WTC11 (cell line): ENCODE results near the gene RBMS1. TPM values are rescaled to one million over a fixed set of nuclear protein-coding genes. Genes with fewer than 3 reads are reported as not detected.

ENCODE experiments used
- ATAC-seq: fragments of 200-7000 bp; cut with Tn5 transposase; 2 replicates; pipeline ENCODE4 v1.10.0; 2021; ENCODE audit warnings: mild to moderate bottlenecking, moderate library complexity
- CTCF ChIA-PET: fragments of 300-600 bp; sonication (Branson Sonifier 250); formaldehyde crosslinking; loops from one replicate; lab custom pipeline; 2021; ENCODE audit warnings: antibody characterized with exemption; lab: Charles Lee
- POLR2A ChIA-PET: fragments of 350-600 bp; sonication (Branson Sonifier 250); formaldehyde crosslinking; loops from one replicate; lab custom pipeline; 2021; ENCODE audit warnings: antibody characterized with exemption; lab: Charles Lee
- DNase-seq: peaks from one replicate; pipeline ENCODE4 v3.0.0; 2021; ENCODE audit warnings: low spot score
- H3K27ac Mint-ChIP-seq: 2 replicates; pipeline ENCODE4 v1.8.0; 2021; ENCODE audit warnings: mixed read lengths
- H3K27me3 Mint-ChIP-seq: 2 replicates; pipeline ENCODE4 v1.8.0; 2021; ENCODE audit warnings: low read depth, mild to moderate bottlenecking, moderate library complexity, mixed read lengths
- H3K36me3 Mint-ChIP-seq: 2 replicates; pipeline ENCODE4 v1.8.0; 2021; ENCODE audit warnings: mixed read lengths
- H3K4me1 Mint-ChIP-seq: 2 replicates; pipeline ENCODE4 v1.8.0; 2022; ENCODE audit warnings: mixed read lengths
- H3K4me3 Mint-ChIP-seq: 2 replicates; pipeline ENCODE4 v1.8.0; 2021; ENCODE audit warnings: mild to moderate bottlenecking, moderate library complexity, mixed read lengths
- H3K9me3 Mint-ChIP-seq: 2 replicates; pipeline ENCODE4 v1.8.0; 2021; ENCODE audit warnings: mixed read lengths
- AFF4 ChIP-seq: sonication (generic); formaldehyde crosslinking; IDR thresholded peaks from 2 replicates; pipeline ENCODE4 v1.8.1; 2023; ENCODE audit warnings: mild to moderate bottlenecking, missing genetic modification reagents, borderline replicate concordance
- ATF2 ChIP-seq: sonication (generic); formaldehyde crosslinking; IDR thresholded peaks from 2 replicates; pipeline ENCODE4 v1.8.1; 2022; ENCODE audit warnings: low read depth, missing genetic modification reagents, borderline replicate concordance
- E2F4 ChIP-seq: sonication (generic); formaldehyde crosslinking; IDR thresholded peaks from 2 replicates; pipeline ENCODE4 v1.8.1; 2022; ENCODE audit warnings: low read depth, mild to moderate bottlenecking, moderate library complexity, missing genetic modification reagents, borderline replicate concordance
- ELF4 ChIP-seq: sonication (generic); formaldehyde crosslinking; IDR thresholded peaks from 2 replicates; pipeline ENCODE4 v1.8.1; 2022; ENCODE audit warnings: low read depth, mild to moderate bottlenecking, moderate library complexity, missing genetic modification reagents
- HMGA2 ChIP-seq: fragments of 250-450 bp; sonication (Bioruptor Pico); IDR thresholded peaks from 2 replicates; pipeline ENCODE4 v1.4.0; 2021; ENCODE audit warnings: mild to moderate bottlenecking, moderate library complexity
- IRF2 ChIP-seq: sonication (generic); formaldehyde crosslinking; IDR thresholded peaks from 2 replicates; pipeline ENCODE4 v1.8.0; 2022; ENCODE audit warnings: low read depth, missing genetic modification reagents, borderline replicate concordance
- NFYB ChIP-seq: sonication (generic); formaldehyde crosslinking; conservative IDR thresholded peaks from 2 replicates; pipeline ENCODE4 v1.8.0; 2022; ENCODE audit warnings: low read depth, missing genetic modification reagents
- PRDM15 ChIP-seq: sonication (generic); formaldehyde crosslinking; IDR thresholded peaks from 2 replicates; pipeline ENCODE4 v1.8.0; 2022; ENCODE audit warnings: missing genetic modification reagents
- TP53 ChIP-seq: sonication (generic); formaldehyde crosslinking; IDR thresholded peaks from 2 replicates; pipeline ENCODE4 v1.8.1; 2023; ENCODE audit warnings: mild to moderate bottlenecking, missing genetic modification reagents
- total RNA-seq: library from RNA; stranded (reverse); gene quantifications from 3 replicates; pipeline ENCODE4 v1.2.3, GENCODE V29; 2021
- TF ChIP-seq, protein P1 (sequence below): sonication (generic); formaldehyde crosslinking; IDR thresholded peaks from 2 replicates; pipeline ENCODE4 v1.8.0; 2023; ENCODE audit warnings: mild to moderate bottlenecking, missing genetic modification reagents
- TF ChIP-seq, protein P2 (sequence below): fragments of 250-450 bp; sonication (Bioruptor Pico); IDR thresholded peaks from 2 replicates; pipeline ENCODE4 v1.9.0; 2021; ENCODE audit warnings: mild to moderate bottlenecking

Gene RBMS1
- total RNA-seq, 1 experiment from 2014 or later = 56.3 TPM

DNA sequence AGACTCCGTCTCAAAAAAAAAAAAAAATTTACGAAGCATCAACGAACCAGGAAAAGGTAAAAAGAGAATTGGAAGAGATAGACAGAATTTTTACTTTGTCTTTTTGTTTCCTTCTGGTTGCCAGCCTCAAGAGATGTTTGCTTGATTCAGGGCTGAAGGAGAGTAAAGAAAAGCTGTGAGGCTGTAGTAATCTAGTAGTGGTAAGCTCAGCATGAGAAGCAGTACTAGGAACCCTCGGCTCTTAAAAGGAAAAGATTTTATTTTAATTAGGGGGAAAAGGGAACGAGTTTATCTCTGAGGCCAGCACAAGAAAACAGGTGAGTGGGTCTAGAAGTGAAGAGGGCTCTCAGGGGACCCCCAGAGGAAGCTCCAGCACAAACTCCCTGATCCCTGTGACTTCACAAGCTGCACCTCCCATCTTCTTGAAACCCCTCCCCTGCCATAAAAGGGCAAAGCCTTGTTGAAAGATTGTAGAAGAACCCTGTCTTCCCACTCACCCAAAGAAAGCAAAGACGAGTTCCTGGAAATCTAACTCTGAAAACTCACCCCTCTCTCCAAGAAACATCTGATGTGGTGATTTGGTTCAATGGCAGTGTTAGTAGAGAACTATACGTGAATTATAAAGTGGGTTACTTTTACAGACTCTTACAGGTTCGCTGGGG is 8.6 kb downstream of the RBMS1 start:
- CTCF ChIA-PET = interaction anchor here (0.6 to 1.2 kb wide), 4 partner anchors 19 to 485 kb away, joined by 3 read pairs; no protein-coding TSS in a partner anchor
- no peaks in the 10 kb centered on the region for H3K36me3 Mint-ChIP-seq
- no peak for TF ChIP-seq E2F4 (CRISPR knock-in tag)
- no peak for TF ChIP-seq PRDM15 (CRISPR knock-in tag)
- no peak for TF ChIP-seq IRF2 (CRISPR knock-in tag)
- TF ChIP-seq ELF4 = no peak
- TF ChIP-seq, protein P1, sequence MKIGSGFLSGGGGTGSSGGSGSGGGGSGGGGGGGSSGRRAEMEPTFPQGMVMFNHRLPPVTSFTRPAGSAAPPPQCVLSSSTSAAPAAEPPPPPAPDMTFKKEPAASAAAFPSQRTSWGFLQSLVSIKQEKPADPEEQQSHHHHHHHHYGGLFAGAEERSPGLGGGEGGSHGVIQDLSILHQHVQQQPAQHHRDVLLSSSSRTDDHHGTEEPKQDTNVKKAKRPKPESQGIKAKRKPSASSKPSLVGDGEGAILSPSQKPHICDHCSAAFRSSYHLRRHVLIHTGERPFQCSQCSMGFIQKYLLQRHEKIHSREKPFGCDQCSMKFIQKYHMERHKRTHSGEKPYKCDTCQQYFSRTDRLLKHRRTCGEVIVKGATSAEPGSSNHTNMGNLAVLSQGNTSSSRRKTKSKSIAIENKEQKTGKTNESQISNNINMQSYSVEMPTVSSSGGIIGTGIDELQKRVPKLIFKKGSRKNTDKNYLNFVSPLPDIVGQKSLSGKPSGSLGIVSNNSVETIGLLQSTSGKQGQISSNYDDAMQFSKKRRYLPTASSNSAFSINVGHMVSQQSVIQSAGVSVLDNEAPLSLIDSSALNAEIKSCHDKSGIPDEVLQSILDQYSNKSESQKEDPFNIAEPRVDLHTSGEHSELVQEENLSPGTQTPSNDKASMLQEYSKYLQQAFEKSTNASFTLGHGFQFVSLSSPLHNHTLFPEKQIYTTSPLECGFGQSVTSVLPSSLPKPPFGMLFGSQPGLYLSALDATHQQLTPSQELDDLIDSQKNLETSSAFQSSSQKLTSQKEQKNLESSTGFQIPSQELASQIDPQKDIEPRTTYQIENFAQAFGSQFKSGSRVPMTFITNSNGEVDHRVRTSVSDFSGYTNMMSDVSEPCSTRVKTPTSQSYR (CRISPR knock-in tag) = no peak
- no peak for TF ChIP-seq AFF4 (CRISPR knock-in tag)
- TF ChIP-seq HMGA2 (CRISPR knock-in tag) = no peak
- TF ChIP-seq ATF2 (CRISPR knock-in tag) = no peak
- no peak for TF ChIP-seq NFYB (CRISPR knock-in tag)
- TF ChIP-seq, protein P2, sequence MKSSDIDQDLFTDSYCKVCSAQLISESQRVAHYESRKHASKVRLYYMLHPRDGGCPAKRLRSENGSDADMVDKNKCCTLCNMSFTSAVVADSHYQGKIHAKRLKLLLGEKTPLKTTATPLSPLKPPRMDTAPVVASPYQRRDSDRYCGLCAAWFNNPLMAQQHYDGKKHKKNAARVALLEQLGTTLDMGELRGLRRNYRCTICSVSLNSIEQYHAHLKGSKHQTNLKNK (CRISPR knock-in tag) = no peak
- TF ChIP-seq TP53 (CRISPR knock-in tag) = no peak
- TF ChIP-seq, all 79 proteins: peak for 0
- H3K27me3 Mint-ChIP-seq = no peaks in the 10 kb centered on the region
- DNase-seq (no peak), ATAC-seq (peak; percentile 82)
- H3K27ac Mint-ChIP-seq = peak overlapping the region; percentile 86
- POLR2A ChIA-PET = interaction anchor here (0.7 kb wide), 1 partner anchor 156 kb away, joined by 5 read pairs; no protein-coding TSS in a partner anchor
- H3K4me1 Mint-ChIP-seq = peaks cover 65% of the 10 kb centered on the region
- no peak overlapping the region for H3K4me3 Mint-ChIP-seq
- no peaks in the 10 kb centered on the region for H3K9me3 Mint-ChIP-seq
